ENCODE measurements around the gene AVP. TPM values are rescaled to one million over a fixed set of nuclear protein-coding genes. Genes with fewer than 3 reads are reported as not detected.

AVP gene
- total RNA-seq, 1 experiment from 2014 or later, result not detected

- intact Hi-C loops (cut with micrococcal nuclease; ENCODE audit: unreplicated experiment) (no loop called here), in situ Hi-C loops (cut with HindIII; ENCODE audit: low pct_unique_long_range_greater_than_20kb, low sequenced_read_pairs) (no loop called here)
- ATAC-seq, result no peak
- Histone ChIP-seq H3K27me3 (ENCODE audit: control insufficient read depth, insufficient read depth, low read length) (no peaks in the 10 kb centered on the region), H3K9me3 (ENCODE audit: control insufficient read depth, insufficient read depth, low read depth, low read length) (no peaks in the 10 kb centered on the region), H3K4me1 (ENCODE audit: control insufficient read depth, insufficient read depth, low read length) (peaks cover 8% of the 10 kb centered on the region; the same call in 1 of the 2 replicates), H3K36me3 (ENCODE audit: control insufficient read depth, insufficient read depth, low read length) (peaks cover 2% of the 10 kb centered on the region; the same call in 1 of the 2 replicates), H3K27ac (ENCODE audit: low read length) (no peak overlapping the region), H3K4me3 (ENCODE audit: low read depth in 2 of 2, low read length in 2 of 2) (no peak overlapping the region)
- no peak for DNase-seq (ENCODE audit: low read depth, low spot score)
- TF ChIP-seq REST (IDR thresholded peaks at IDR 0.05; ENCODE audit: insufficient read depth in 1 of 2, low read depth in 2 of 2, low read length in 1 of 2), result no peak
- no peak for TF ChIP-seq POLR2AphosphoS5 (IDR thresholded peaks at IDR 0.05; ENCODE audit: low read depth, low read length)
- no peak for TF ChIP-seq SIN3A (IDR thresholded peaks at IDR 0.05; ENCODE audit: borderline replicate concordance, insufficient read depth, low read depth, low read length)
- no peak for TF ChIP-seq TCF7L2 (IDR thresholded peaks at IDR 0.05; ENCODE audit: low read depth, low read length)
- no peak for TF ChIP-seq CTCF (IDR thresholded peaks at IDR 0.05)
- ChIA-PET POLR2A (no interaction called here), CTCF (no interaction called here)
- no TSS peak for BruUV-seq (replicated peaks)
Measured at GRCh38 chr20:3042625-3043024, 41.9 kb downstream of the AVP start.

- intact Hi-C loops (cut with micrococcal nuclease; ENCODE audit: unreplicated experiment) (no loop called here), in situ Hi-C loops (cut with HindIII; ENCODE audit: low pct_unique_long_range_greater_than_20kb, low sequenced_read_pairs) (no loop called here)
- no peak overlapping the region for H3K4me3 ChIP-seq (ENCODE audit: low read depth in 2 of 2, low read length in 2 of 2)
- DNase-seq (ENCODE audit: low read depth, low spot score) (no peak), ATAC-seq (no peak)
- no peak overlapping the region for H3K27ac ChIP-seq (ENCODE audit: low read length)
- no peaks in the 10 kb centered on the region for H3K9me3 ChIP-seq (ENCODE audit: control insufficient read depth, insufficient read depth, low read depth, low read length)
- TF ChIP-seq CTCF (IDR thresholded peaks at IDR 0.05) (no peak), POLR2AphosphoS5 (IDR thresholded peaks at IDR 0.05; ENCODE audit: low read depth, low read length) (no peak), SIN3A (IDR thresholded peaks at IDR 0.05; ENCODE audit: borderline replicate concordance, insufficient read depth, low read depth, low read length) (no peak), REST (IDR thresholded peaks at IDR 0.05; ENCODE audit: insufficient read depth in 1 of 2, low read depth in 2 of 2, low read length in 1 of 2) (no peak)
- H3K36me3 ChIP-seq (ENCODE audit: control insufficient read depth, insufficient read depth, low read length), result peaks cover 2% of the 10 kb centered on the region; the same call in 1 of the 2 replicates
- no TSS peak for BruUV-seq (replicated peaks)
- no peaks in the 10 kb centered on the region for H3K27me3 ChIP-seq (ENCODE audit: control insufficient read depth, insufficient read depth, low read length)
- peaks cover 8% of the 10 kb centered on the region; the same call in 1 of the 2 replicates for H3K4me1 ChIP-seq (ENCODE audit: control insufficient read depth, insufficient read depth, low read length)
- POLR2A ChIA-PET, result no interaction called here
- CTCF ChIA-PET, result no interaction called here
Measured at GRCh38 chr20:3041854-3042409, 42.6 kb downstream of the AVP start.
